Measurements from ENCODE around the gene IL23A.
"Not testable (repeated sequence)": the region's sequence is repeated elsewhere in the genome, so short reads cannot be mapped to it uniquely, and the experiment has no call there.

Gene IL23A, protein sequence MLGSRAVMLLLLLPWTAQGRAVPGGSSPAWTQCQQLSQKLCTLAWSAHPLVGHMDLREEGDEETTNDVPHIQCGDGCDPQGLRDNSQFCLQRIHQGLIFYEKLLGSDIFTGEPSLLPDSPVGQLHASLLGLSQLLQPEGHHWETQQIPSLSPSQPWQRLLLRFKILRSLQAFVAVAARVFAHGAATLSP

DNA sequence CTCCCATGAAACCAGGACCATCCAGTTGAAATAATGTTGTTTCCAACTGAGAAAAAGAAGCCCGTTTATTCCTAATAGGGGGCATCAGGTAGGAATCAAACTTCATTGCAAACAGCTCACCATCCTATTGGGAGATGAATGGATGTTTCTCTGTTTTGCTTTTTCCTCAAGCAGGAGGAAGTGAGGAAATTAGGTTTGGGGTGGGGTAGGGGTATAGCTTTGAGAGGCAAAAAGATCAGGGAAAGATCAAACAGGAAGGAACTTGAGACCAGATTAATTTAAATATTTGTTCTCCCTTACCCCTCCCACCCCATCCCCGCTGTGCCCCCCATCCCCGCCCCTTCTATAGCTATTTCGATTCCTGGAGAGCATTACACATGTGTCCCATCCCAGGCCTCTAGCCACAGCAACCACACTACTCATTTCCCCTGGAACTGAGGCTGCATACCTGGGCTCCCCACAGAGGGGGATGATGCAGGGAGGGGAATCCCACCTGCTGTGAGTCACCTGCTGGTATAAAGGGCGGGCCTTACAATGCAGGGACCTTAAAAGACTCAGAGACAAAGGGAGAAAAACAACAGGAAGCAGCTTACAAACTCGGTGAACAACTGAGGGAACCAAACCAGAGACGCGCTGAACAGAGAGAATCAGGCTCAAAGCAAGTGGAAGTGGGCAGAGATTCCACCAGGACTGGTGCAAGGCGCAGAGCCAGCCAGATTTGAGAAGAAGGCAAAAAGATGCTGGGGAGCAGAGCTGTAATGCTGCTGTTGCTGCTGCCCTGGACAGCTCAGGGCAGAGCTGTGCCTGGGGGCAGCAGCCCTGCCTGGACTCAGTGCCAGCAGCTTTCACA is at the start of gene IL23A:
Gene IL23A, plus strand, starts transcription at position 577 of the 850 bp plus-strand sequence. Its CDS starts 161 bp downstream, at position 738.
- DNase-seq (ENCODE audit: low read depth) = no peak

DNA sequence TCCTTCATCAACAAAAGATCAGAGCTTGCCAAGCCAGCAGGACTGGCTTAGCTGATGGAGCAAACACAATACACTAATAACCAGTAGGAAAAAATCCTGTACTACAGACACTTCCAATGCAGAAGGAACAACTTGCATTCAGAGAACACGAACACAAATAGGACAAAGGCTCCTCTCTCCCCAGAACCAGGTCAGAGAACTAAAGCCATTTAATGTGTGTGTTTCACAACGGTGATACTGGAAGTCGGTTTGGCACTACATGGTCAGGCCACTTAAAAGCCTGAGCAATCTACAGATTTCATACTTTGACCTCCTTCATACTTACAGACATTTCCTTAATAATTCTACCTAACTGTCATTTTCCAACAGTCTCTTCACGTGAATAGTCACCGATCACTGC is 44.9 kb upstream of the IL23A start:
- no peak for DNase-seq (ENCODE audit: low read depth)

DNA sequence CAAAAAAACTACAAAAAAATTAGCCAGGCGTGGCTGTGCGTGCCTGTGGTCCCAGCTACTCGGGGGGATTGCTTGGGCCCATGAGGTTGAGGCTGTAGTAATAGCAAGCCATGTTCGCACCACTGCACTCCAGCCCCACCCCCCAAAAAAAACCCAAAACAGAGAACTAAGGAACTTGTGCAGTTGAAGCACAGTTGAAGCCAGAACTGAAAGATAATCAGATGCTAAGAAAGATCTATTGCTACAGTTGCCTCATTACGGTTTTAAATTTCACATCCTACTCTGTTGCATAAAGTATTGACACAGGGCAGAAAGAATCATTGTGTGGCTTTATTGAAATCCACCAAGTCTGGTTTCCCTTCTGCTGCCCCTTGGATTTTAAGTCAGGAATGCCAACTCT is 42.4 kb upstream of the IL23A start:
- no peak for DNase-seq (ENCODE audit: low read depth)

DNA sequence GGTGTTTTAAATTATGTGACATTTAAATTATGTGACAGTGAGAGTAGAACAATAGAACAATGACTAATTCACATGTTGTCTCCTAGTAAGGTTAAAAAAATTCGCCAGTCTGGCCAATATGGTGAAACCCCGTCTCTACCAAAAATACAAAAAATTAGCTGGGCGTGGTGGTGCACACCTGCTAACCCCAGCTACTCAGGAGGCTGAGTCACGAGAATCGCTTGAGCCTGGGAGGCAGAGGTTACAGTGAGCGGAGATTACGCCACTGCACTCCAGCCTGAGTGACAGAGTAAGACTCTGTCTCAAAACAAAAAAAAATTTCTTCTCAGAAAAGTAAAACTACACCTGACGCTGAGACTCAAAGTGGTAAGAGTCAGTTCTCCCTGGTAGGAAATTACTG is 41.3 kb upstream of the IL23A start:
- no peak for DNase-seq (ENCODE audit: low read depth)

DNA sequence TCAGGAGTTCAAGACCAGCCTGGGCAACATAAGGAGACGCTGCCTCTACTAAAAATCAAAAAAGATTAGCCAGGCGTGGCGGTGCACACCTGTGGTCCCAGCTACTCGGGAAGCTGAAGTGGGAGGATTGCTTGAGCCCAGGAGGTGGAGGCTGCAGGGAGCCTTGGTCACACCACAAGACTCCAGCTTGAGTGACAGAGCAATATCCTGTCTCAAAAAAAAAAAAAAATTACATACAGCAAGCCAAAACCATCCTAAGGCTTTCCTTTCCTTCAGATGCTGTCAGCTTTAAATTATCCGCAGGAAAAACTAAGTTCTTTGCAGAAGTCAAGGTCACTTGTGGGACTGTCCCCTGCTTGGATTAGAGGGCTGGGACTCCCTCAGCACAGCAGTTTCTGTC is 39.9 kb upstream of the IL23A start:
- DNase-seq (ENCODE audit: low read depth) = no peak

DNA sequence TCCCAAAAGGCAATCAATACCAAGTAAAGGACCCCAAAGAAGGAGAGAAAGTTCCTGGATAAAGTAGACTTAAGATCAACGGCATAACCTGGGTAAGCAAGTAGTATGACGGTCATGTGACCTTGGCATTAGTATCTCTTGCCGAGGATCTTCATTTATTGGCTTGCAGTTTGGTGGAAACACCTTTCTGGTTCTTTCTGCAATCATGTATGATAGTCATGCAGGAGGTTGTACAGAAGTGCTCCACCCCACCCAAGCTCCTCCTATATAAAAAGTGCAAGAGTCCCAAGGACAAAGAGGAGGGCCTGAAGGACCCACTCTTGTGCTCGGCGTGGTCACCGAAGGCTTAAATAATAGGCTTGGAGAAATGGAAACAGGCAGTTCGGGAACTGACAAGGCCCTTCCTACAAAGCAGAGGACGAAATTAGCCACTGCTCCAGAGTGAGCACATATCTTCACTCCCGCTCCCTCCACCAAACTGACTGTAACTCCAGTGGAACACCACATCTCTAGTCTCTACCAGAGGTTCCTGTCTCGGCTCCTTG is 39.3 kb upstream of the IL23A start:
- no peak for DNase-seq (ENCODE audit: low read depth)

DNA sequence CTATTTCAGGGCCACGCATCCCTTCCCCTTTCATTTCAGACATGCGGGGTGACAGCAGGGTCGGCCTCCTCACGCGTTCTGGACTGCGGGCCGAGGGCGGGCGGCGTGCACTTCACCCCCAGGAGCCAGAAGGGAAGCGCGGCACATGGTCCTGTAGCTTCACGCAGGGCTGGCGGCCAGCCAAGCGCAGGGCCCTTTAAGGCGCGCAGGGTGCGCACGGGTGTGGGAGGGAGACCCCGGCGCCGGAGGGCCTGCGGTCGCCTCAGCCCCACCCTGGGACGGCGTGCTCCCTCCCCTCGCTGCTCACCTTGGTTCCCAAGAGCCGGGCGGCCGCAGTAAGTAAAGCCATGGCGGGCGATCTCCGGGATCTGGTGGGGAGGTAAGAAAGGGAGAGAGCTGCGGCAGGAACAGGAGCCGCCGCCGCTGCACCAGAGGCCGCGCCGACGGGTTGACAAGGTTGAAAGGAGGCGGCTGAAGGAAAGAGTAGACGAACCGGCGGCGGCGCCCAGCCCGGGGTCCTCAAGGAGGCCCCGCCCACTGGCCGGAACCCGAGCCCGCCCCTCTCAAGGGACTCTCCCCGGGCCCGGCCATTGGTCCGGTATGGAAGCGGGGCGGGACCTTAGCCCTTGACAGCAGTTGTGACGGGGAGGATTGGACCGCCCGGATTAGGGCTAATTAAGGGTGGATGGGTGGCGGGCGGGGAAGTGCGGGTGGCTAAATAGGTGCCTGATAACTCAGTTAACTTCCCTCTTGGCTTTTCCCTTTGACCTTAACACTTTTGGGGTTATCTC is 38.6 kb upstream of the IL23A start, which contains the start of gene CS:
Gene CS, minus strand, starts transcription at position 478 of the 791 bp plus-strand sequence. Its CDS starts 129 bp downstream, at position 349.
- DNase-seq (ENCODE audit: low read depth) = peak; percentile 97

DNA sequence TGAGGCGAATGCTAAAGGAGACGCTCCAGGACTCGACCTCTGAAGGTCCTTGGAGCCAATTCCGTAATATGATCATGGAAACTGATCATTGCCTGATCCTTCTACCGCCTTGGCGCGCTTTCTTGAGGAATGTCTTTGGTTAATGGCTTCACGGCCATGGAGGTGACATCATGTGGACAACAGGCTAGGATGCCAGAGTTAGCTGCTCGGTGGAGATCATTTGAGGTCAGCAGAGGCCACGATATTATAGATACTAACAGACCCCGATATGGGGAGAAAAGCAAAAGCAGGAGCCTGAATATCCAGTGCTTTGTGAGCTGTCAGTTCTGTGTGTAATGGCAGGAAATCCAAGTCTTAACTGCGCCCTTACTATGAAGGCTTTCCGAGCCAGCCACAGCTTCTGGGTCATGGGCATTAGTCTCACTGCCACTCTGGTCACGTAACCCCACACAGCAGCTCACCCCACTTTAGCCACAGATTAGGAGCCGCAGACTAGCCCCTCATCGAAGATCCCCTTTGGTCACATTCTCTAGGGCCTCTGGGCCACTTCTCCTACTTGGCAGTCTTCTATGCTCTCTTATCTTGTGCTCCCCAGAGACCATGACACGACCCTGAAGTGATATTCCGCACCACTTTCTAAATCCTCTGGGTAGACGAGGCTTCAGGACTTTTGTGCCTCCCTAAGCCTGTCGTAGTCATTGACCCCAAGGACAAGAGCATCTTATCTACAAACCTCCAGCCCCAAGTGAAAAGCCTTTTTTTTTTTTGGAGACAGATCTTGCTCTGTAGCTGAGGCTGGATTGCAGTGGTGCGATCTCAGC is 37.8 kb upstream of the IL23A start:
- DNase-seq (ENCODE audit: low read depth) = no peak

DNA sequence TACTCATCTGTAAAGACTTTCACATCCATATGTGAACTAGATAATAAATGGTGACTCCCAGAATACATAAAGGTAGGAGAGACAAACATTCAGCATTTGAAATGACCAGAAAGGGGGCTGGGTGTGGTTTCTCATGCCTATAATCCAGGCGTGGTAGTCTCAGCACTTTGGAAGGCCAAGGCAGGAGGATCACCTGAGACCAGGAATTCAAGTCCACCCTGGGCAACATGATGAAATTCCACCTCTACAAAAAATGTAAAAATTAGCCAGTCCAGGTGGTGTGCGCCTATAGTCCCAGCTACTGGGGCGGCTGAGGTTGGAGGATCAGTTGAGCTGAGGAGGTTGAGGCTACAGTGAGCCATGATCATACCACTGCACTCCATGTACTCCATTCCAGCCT is 34.4 kb upstream of the IL23A start:
- DNase-seq (ENCODE audit: low read depth) = no peak

DNA sequence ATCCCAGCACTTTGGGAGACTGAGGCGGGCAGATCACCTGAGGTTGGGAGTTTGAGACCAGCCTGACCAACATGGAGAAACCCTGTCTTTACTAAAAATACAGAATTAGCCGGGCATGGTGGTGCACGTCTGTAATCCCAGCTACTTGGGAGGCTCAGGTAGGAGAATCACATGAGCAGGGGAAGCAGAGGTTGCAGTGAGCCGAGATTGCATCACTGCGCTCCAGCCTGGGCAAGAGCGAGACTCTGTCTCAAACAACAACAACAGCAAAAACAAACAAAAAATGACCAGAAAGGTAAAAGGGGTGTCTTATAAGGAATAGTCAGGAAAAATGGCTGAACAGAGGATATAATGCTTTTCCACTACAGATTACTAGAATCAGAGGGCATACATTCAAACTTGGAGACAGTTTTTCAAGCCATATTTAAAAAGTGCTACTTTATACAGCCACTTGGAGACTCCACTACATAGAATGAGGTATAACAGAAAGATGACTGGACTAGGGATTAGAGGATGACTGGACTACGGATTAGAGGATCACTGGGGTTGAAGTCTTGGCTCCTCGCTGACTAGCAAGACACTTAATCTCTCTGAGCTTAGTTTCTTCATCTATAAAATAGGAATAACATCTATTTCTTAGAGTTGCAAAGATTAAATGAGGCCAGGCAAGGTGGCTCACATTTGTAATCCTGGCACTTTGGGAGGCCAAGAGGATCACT is 33.7 kb upstream of the IL23A start:
- DNase-seq (ENCODE audit: low read depth) = no peak

DNA sequence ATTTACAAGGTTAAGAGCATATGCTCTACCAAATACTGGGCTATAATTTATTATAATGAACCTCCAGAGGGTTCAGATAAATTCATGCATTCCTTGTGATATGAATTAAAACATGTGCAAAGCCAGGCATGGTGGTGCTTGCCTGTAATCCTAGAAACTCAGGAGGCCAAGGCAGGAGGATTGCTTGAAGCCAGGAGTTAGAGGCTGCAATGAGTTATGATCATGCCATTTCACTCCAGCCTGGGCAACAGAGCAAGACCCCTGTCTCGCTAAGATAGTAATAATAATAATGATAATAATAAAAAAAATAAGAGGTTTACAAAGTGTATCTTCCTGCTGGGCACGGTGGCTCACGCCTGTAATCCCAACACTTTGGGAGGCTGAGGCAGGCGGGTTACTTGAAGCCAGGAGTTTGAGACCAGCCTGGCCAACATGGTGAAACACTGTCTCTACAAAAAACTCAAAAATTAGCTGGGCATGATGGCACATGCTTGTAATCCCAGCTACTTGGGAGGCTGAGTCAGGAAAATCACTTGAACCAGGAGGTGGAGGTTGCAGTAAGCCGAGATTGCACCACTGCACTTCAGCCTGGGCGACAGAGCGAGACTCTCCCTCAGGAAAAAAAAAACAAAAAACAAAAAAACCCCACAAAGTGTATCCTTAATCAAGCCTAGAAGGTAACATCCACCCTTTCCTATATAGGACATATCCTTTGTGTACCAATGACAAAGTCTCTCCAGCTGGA is 31.3 kb upstream of the IL23A start:
- no peak for DNase-seq (ENCODE audit: low read depth)

DNA sequence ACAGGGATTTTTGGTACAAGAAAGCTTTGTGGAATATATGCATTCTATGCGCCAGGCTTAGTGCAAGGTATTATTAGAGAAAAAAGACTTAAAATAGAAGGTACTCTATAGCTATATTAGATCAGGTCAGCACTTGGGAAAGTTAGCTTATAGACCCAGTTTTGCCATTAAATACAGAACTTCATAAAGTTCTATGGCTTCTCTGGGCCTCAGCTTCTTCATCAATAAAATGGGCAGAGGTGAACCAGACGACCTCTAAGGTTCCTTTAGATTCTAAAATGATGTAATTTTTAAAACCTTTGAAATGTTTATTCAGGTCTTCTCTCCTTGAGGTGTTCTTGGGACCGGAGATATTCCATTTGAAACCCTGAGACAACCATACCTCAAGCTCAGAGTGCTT is 30.0 kb upstream of the IL23A start:
- no peak for DNase-seq (ENCODE audit: low read depth)

DNA sequence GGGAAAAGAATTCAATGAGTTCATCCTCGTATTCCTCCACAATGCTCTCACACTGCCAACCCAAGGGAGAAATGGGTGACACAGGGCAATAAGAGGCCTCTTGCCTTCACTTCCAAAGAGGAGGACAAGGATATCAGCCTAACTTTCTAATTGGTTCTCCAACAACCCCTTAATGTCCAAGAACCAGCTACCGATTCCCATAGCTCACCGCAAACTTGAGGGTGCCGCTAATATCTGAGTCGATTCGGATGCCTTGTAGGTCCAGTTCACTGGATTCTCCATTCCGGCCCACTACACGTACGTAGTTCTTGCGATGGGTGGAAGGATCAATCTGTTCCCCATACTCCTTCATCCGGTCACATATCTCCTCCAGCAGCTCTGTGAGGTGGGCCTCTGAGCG is 27.7 kb upstream of the IL23A start:
- no peak for DNase-seq (ENCODE audit: low read depth)

DNA sequence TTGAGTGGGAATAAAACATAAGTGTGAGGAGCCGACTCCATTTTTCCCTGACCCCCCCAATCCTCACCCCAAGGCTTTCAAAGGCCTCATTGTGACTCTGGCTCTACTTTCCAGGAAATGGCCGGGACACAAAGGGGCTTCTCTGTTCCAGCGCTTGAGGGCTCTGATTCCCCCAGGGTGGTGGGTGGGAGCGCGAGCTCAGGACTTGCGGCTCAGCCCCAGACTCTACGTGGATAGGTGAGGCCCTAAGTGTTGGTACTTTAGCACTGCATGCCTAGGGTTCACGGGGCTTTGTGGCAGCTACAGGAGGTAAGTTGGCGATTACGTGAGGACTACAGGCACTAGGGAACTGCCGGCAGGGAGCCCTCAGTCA is 23.4 kb upstream of the IL23A start:
- no peak for DNase-seq (ENCODE audit: low read depth)

DNA sequence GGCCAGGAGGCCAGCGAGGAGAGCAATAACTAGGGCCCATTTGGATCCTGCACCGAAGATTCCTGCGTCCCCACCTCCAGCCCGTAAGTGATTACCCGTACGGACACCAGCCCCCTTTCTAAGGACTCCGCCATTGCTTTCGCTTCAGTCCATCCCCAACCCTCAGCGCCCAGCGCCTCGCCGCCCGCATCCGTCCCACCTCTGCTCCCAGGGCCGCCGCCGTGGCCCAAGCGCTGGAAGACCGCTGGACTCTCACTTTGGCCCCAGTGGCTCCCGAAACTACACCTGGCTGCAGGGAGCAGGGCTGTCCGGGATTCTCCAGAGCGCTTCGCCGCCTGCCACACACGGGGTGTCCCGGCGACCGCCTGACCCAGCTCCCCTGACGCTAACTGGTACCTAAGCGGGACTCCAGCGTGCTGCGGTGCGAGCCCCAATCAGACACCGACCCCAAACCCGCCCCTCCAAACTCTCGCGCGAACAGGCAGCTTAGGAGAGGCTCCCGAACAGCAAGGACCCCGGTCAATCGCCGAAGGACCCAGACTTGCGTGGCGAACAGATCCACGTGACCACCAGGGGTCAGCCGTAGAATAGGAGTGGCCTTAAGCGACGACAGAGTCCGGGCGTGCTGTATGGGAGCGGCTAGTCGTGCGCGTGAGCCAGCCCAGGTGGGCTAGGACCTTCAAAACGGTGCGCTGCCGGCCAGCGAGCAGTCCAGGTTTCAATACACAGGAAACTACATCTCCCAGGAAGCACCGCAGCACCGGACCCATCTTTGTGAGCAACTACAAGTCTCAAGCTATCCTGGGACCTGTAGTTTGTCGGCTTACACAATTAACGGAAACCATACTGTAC is 22.8 kb upstream of the IL23A start, which contains the start of gene CNPY2:
Gene CNPY2, minus strand, starts transcription at position 367 of the 852 bp plus-strand sequence. CDS start 771 bp downstream, outside the sequence.
- peak; percentile 93 for DNase-seq (ENCODE audit: low read depth)

DNA sequence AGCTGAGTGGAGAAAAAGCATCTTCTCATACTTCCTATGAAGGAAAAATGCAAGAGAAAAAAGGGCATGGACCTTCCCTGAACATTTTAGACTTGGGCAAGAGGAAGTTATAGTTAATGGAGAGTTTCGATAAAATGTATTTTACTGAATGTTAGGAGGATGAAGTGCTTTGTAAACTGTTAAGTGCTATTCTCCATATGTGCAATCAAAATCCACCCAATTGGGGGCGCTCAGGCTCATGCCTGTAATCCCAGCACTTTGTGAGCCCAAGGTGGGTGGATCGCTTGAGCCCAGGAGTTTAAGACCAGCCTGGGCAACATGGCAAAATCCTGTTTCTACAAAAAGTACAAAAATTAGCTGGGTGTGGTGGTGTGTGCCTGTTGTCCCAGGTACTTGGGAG is 21.0 kb upstream of the IL23A start:
- no peak for DNase-seq (ENCODE audit: low read depth)

DNA sequence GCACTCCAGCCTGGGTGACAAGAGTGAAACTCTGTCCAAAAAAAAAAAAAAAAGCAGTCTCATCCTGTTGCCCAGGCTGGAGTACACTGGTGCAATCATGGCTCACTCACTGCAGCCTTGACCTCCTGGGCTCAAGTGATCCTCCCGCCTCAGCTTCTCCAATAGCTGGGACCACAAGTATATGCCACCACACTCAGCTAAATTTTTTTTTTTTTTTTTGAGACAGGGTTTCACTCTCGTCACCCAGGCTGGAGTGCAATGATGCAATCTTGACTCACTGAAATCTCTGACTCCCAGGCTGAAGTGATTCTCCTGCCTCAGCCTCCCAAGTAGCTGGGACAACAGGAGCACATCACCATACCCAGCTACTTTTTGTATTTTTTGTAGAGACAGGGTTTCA is 17.7 kb upstream of the IL23A start:
- DNase-seq (ENCODE audit: low read depth) = no peak

DNA sequence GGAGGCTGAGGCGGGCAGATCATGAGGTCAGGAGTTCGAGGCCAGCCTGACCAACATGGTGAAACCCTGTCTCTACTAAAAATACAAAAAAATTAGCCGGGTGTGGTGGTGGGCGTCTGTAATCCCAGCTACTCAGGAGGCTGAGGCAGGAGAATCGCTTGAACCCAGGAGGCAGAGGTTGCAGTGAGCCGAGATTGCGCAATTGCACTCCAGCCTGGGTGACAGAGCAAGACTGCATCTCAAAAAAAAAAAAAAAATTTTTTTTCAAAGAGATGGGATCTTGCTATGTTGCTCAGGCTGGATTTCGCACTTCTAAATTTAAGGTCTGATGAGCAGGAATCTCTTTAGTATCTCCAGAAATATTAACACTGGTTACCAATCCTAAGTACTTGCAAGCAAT is 17.1 kb upstream of the IL23A start:
- not testable (repeated sequence) for DNase-seq (ENCODE audit: low read depth)

DNA sequence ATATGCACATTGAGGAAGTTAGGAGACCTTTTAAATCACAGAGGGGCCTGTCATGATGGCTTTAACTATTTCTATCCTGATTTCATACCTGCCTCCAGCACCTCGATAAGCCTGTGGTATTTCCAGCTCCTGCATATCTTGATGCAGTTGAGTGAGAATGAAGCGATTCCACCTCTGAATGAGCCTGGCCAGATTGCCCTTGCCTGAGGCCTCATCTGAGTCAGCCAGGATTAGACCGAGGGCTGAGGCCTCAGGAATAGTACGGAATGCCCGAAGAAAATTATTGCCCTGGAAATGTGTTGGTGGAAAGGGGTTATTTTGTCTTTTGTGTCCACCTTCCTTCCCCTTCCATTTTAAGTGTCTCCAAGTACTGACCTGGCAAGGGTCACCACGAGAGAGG is 14.5 kb upstream of the IL23A start:
- DNase-seq (ENCODE audit: low read depth) = no peak
